GM18508 (cell line): ENCODE results near the gene IGF2BP1.

Experiments
- ATAC-seq: cut with Tn5 transposase; IDR thresholded peaks from one replicate; pipeline ENCODE4 v1.9.1; 2021; ENCODE audit warnings: moderate number of reproducible peaks; ENCODE audit not compliant: insufficient read depth, unreplicated experiment

Gene IGF2BP1

DNA sequence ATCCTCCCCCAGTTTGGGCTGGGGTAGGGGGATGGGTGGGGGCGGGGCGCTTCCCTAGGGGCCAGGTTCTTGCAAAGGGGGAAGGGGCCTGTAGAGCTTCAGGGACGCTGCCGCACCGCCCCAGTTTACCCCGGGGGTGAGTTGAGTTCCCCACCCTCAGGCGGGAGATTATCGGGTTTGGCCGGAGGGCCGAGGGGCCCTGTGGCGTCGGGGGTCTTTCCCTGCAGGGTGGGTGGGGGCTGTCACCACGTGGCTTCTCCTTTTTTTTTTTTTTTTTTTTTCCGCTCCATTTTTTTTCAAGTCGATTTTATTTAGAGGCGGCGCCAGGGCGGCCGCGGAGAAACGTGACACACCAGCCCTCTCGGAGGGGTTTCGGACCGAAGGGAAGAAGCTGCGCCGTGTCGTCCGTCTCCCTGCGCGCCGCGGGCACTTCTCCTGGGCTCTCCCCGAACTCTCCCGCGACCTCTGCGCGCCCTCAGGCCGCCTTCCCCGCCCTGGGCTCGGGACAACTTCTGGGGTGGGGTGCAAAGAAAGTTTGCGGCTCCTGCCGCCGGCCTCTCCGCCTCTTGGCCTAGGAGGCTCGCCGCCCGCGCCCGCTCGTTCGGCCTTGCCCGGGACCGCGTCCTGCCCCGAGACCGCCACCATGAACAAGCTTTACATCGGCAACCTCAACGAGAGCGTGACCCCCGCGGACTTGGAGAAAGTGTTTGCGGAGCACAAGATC lies at the start of gene IGF2BP1:
Gene IGF2BP1 (plus strand): TSS at position 283 of the 724 bp plus-strand sequence. CDS start 361 bp downstream, at position 644.
- ATAC-seq, result no peak

GRCh38 chr17:48951572-48951971 lies 45.6 kb upstream of the IGF2BP1 start:
- ATAC-seq, result no peak

- no peak for ATAC-seq
Measured at GRCh38 chr17:48952904-48953303, 44.3 kb upstream of the IGF2BP1 start.

- ATAC-seq, result no peak
Measured at GRCh38 chr17:48954300-48954755, 42.9 kb upstream of the IGF2BP1 start.

- ATAC-seq, result no peak
Measured at GRCh38 chr17:48960834-48961515, 36.2 kb upstream of the IGF2BP1 start.

- ATAC-seq, result no peak
Measured at GRCh38 chr17:48961516-48962233, 35.5 kb upstream of the IGF2BP1 start.

- ATAC-seq, result no peak
Measured at GRCh38 chr17:48970224-48970623, 27.0 kb upstream of the IGF2BP1 start.

- no peak for ATAC-seq
Measured at GRCh38 chr17:48970865-48971687, 26.1 kb upstream of the IGF2BP1 start.

- ATAC-seq, result no peak
Measured at GRCh38 chr17:48972749-48973097, 24.5 kb upstream of the IGF2BP1 start.

GRCh38 chr17:48973806-48974205 lies 23.4 kb upstream of the IGF2BP1 start:
- no peak for ATAC-seq

DNA sequence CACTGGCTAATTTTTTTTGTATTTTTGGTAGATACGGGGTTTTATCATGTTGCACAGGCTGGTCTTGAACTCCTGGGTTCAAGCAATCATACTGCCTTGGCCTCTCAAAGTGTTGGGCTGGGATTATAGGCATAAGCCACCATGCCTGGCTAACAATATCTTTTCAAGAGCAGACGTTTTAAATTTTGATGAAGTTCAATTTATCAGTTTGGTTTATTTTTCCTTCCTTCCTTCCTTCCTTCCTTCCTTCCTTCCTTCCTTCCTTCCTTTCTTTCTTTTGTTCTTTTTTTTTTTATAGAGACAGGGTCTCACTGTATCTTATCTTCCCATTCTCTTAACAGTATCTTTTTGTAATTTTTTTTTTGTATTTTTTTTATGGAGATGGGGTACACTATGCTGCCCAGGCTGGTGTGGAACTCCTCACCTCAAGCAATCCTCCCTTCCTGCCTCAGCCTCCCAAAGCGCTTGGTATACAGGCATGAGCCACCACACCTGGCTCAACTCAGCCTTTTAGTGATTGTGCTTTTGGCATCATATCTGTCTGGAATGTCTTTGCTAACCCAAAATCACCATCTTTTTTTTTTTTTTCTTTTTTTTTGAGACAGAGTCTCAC lies 15.2 kb upstream of the IGF2BP1 start:
- no peak for ATAC-seq

- no peak for ATAC-seq
Measured at GRCh38 chr17:48985436-48986245, 11.5 kb upstream of the IGF2BP1 start.

- ATAC-seq, result no peak
Measured at GRCh38 chr17:48989100-48989499, 8.1 kb upstream of the IGF2BP1 start.

- ATAC-seq, result no peak
Measured at GRCh38 chr17:48990882-48991357, 6.3 kb upstream of the IGF2BP1 start.

DNA sequence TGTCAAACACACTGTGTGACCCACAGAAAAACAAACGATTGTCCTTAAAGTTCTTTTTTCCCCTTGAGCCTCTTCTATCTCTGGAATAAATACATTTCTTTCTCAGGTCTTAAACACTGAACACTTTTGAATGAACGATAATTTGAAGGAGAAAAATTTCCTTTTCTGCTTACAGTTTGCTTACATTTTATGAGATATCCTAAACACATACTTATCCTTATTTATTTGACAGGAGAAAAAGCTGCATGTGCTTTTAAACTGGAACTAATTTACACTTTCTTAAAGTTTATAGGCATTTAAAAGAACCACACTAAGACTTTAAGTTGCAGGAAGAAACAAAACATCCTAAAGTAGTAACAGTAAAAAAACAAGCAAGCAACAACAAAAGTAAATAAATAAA lies 4.7 kb upstream of the IGF2BP1 start:
- no peak for ATAC-seq

- no peak for ATAC-seq
Measured at GRCh38 chr17:48993305-48993704, 3.9 kb upstream of the IGF2BP1 start.

GRCh38 chr17:48993951-48994350 lies 3.2 kb upstream of the IGF2BP1 start:
- no peak for ATAC-seq

GRCh38 chr17:48994549-48995303 lies 2.5 kb upstream of the IGF2BP1 start:
- no peak for ATAC-seq
